K562 (cell line): ENCODE data around the gene ERF. TPM values are rescaled to one million over a fixed set of nuclear protein-coding genes. Genes with fewer than 3 reads are reported as not detected.
A peak's percentile ranks its signal among the peaks of the same experiment; 100 is the strongest.

Source experiments
- BMI1 ChIP-seq: fragments of 150-350 bp; IDR thresholded peaks from 2 replicates; pipeline ENCODE4 v1.6.1; 2014; ENCODE audit warnings: low read length
- CXXC5 ChIP-seq: fragments of 250-450 bp; sonication (Bioruptor Pico); IDR thresholded peaks from 2 replicates; pipeline ENCODE4 v1.8.0; 2022; ENCODE audit warnings: inconsistent platforms, mild to moderate bottlenecking, moderate library complexity
- E2F3 ChIP-seq: fragments of 250-450 bp; sonication (Bioruptor Pico); IDR thresholded peaks from 2 replicates; pipeline ENCODE4 v1.4.0; 2020; ENCODE audit warnings: mild to moderate bottlenecking
- ELF4 ChIP-seq: fragments of 450-650 bp; formaldehyde crosslinking; IDR thresholded peaks from 2 replicates; pipeline ENCODE4 v1.4.0; 2022; ENCODE audit warnings: missing genetic modification characterization
- MTF1 ChIP-seq: fragments of 250-450 bp; sonication (Bioruptor Pico); IDR thresholded peaks from 2 replicates; pipeline ENCODE4 v1.9.0; 2021; ENCODE audit warnings: moderate library complexity, mild to moderate bottlenecking, inconsistent platforms, borderline replicate concordance
- NEUROD1 ChIP-seq: fragments of 150-350 bp; IDR thresholded peaks from 2 replicates; pipeline ENCODE4 v1.6.1; 2014; ENCODE audit warnings: borderline replicate concordance, low read length, low read depth; ENCODE audit not compliant: partially characterized antibody
- SRSF3 ChIP-seq: fragments of 200-400 bp; formaldehyde crosslinking; IDR thresholded peaks from 2 replicates; pipeline ENCODE4 v1.6.1; 2016; ENCODE audit warnings: mild to moderate bottlenecking, low read length, moderate library complexity; ENCODE audit not compliant: insufficient read depth
- SUPT5H ChIP-seq: fragments of 450-650 bp; IDR thresholded peaks from 2 replicates; pipeline ENCODE4 v1.6.1; 2016
- YBX1 ChIP-seq: fragments of 450-650 bp; IDR thresholded peaks from 2 replicates; pipeline ENCODE4 v1.7.1; 2016; ENCODE audit warnings: mild to moderate bottlenecking
- ZNF277 ChIP-seq: fragments of 250-450 bp; sonication (Bioruptor Pico); IDR thresholded peaks from 2 replicates; pipeline ENCODE4 v1.8.0; 2022; ENCODE audit warnings: inconsistent platforms, mild to moderate bottlenecking, moderate library complexity, borderline replicate concordance
- ZNF407 ChIP-seq: fragments of 450-650 bp; IDR thresholded peaks from 2 replicates; pipeline ENCODE4 v1.6.1; 2016; ENCODE audit warnings: low read depth
- ZNF584 ChIP-seq: fragments of 200-800 bp; sonication (Bioruptor generic); IDR thresholded peaks from 2 replicates; pipeline ENCODE4 v1.6.1; 2016; ENCODE audit warnings: low read depth, mild to moderate bottlenecking, missing genetic modification characterization, missing compliant biosample characterization
- ZNF778 ChIP-seq: fragments of 450-650 bp; formaldehyde crosslinking; IDR thresholded peaks from 2 replicates; pipeline ENCODE4 v1.4.0; 2020; ENCODE audit warnings: mild to moderate bottlenecking, moderate library complexity
- polyA plus RNA-seq, 8 experiments: library from polyadenylated mRNA; depleted of rRNA in 4 of 8; stranded (reverse) in 5 of 8; unstranded in 3 of 8; fragments of >200 nt; fragmentation: Nextera tagmentation in 2 of 8; fragmentation: Illumina TruSeq in 1 of 8; extraction: Ambion mirVana in 2 of 8; extraction: Trizol in 1 of 8; gene quantifications; 2 replicates each; pipeline versions ENCODE4 v1.2.1 to v1.2.3, GENCODE V29; 2011 to 2014; ENCODE audit warnings: inconsistent platforms in 1 of 8, missing spikeins in 1 of 8
- total RNA-seq, 7 experiments: library from RNA; depleted of rRNA in 6 of 7; stranded (reverse); fragments of >200 nt in 6 of 7; fragmentation: Illumina TruSeq in 2 of 7; extraction: Trizol in 2 of 7; gene quantifications; 2 replicates each; pipeline versions ENCODE4 v1.2.1 to v1.2.3, GENCODE V29; 2011 to 2021; ENCODE audit warnings: low replicate concordance in 1 of 7

Gene ERF
- total and polyA plus RNA-seq, 9 of the 15 experiments (the other 6 are each of a cell fraction or from before 2014, with no cell fraction given): 0.03 to 75.4 (median 27.0) TPM

GRCh38 chr19:42242512-42243409 lies 12.2 kb downstream of the ERF start, which contains the start of gene GSK3A (continued):
- TF ChIP-seq ZNF407 (no peak), NEUROD1 (no peak), ZNF584 (peak; percentile 93), MTF1 (CRISPR knock-in tag) (no peak; the same call in 1 of the 2 replicates), ELF4 (no peak; the same call in 1 of the 2 replicates), BMI1 (0 out of 2 replicates have a peak, but pooled peaks have one; percentile 35), SRSF3 (no peak), SUPT5H (peak; percentile 95), ZNF277 (no peak), ZNF778 (no peak), YBX1 (no peak), CXXC5 (CRISPR knock-in tag) (peak; percentile 88), E2F3 (no peak)
